HG03097 (cell line): ENCODE data around the gene FCER1A.

Experiments
- ATAC-seq: cut with Tn5 transposase; IDR thresholded peaks from one replicate; pipeline ENCODE4 v1.9.1; 2021; ENCODE audit not compliant: unreplicated experiment, low FRiP score

The FCER1A gene

GRCh38 chr1:159302095-159302494, at the start of gene FCER1A:
Gene FCER1A (plus strand): TSS chr1:159302336. CDS start chr1:159302365, 29 bp downstream.
- ATAC-seq: no peak

- no peak for ATAC-seq
Measured at GRCh38 chr1:159261311-159261710, 40.8 kb upstream of the FCER1A start.

- ATAC-seq: no peak
Measured at GRCh38 chr1:159261721-159262494, 40.2 kb upstream of the FCER1A start.

- ATAC-seq: no peak
Measured at GRCh38 chr1:159266832-159267231, 35.3 kb upstream of the FCER1A start.

- ATAC-seq: no peak
Measured at GRCh38 chr1:159274631-159275030, 27.5 kb upstream of the FCER1A start.

GRCh38 chr1:159275891-159276290, 26.2 kb upstream of the FCER1A start:
- no peak for ATAC-seq

- no peak for ATAC-seq
Measured at GRCh38 chr1:159279773-159280172, 22.4 kb upstream of the FCER1A start.

- no peak for ATAC-seq
Measured at GRCh38 chr1:159282118-159282517, 20.0 kb upstream of the FCER1A start.

- no peak for ATAC-seq
Measured at GRCh38 chr1:159289060-159289459, 13.1 kb upstream of the FCER1A start.

- no peak for ATAC-seq
Measured at GRCh38 chr1:159291424-159291823, 10.7 kb upstream of the FCER1A start.

GRCh38 chr1:159296706-159297375, 5.3 kb upstream of the FCER1A start:
- no peak for ATAC-seq

- ATAC-seq: no peak
Measured at GRCh38 chr1:159300146-159300545, 2.0 kb upstream of the FCER1A start.

GRCh38 chr1:159307346-159308020, 5.3 kb downstream of the FCER1A start:
- no peak for ATAC-seq

- ATAC-seq: no peak
Measured at GRCh38 chr1:159311679-159312078, 9.5 kb downstream of the FCER1A start.

- no peak for ATAC-seq
Measured at GRCh38 chr1:159315381-159315780, 13.2 kb downstream of the FCER1A start.

GRCh38 chr1:159318784-159319551, 16.8 kb downstream of the FCER1A start:
- no peak for ATAC-seq

GRCh38 chr1:159334797-159335196, 32.7 kb downstream of the FCER1A start:
- no peak for ATAC-seq

GRCh38 chr1:159338018-159338417, 35.9 kb downstream of the FCER1A start:
- no peak for ATAC-seq

- ATAC-seq: no peak
Measured at GRCh38 chr1:159339536-159339935, 37.4 kb downstream of the FCER1A start.

- no peak for ATAC-seq
Measured at GRCh38 chr1:159341736-159342135, 39.6 kb downstream of the FCER1A start.
